ENCODE results near the gene NCKAP5.

- no peak for TF ChIP-seq POLR2A (IDR thresholded peaks at IDR 0.05)
- TF ChIP-seq CTCF (IDR thresholded peaks at IDR 0.05), result no peak
These were observed 664.0 kb downstream of the NCKAP5 start for GRCh38 chr2:132904142-132904842.
